AG08395 (cell line): ENCODE results near the gene HAGHL.

Experiments used
- DNase-seq: peaks from one replicate; pipeline ENCODE4 v3.0.0; 2012; ENCODE audit warnings: mixed read lengths, low spot score

The HAGHL gene

GRCh38 chr16:759110-759910 lies 32.4 kb downstream of the HAGHL start:
- no peak for DNase-seq

GRCh38 chr16:760065-760464 lies 33.2 kb downstream of the HAGHL start:
- DNase-seq, result no peak

- no peak for DNase-seq
Observed at GRCh38 chr16:760545-761343, 33.8 kb downstream of the HAGHL start, which contains the start of gene MSLN. TSS of gene MSLN (plus strand) at chr16:760734. CDS start at chr16:762681, 1,947 bp downstream.

GRCh38 chr16:761625-762513 lies 35.0 kb downstream of the HAGHL start:
- no peak for DNase-seq

GRCh38 chr16:762595-763268 lies 35.8 kb downstream of the HAGHL start:
- DNase-seq, result no peak

- no peak for DNase-seq
Observed at GRCh38 chr16:763369-764183, 36.7 kb downstream of the HAGHL start.

- no peak for DNase-seq
Observed at GRCh38 chr16:764184-764750, 37.4 kb downstream of the HAGHL start.

- DNase-seq, result no peak
Observed at GRCh38 chr16:764848-765487, 38.1 kb downstream of the HAGHL start.

GRCh38 chr16:765488-765865 lies 38.6 kb downstream of the HAGHL start:
- no peak for DNase-seq

GRCh38 chr16:766008-766819 lies 39.3 kb downstream of the HAGHL start:
- no peak for DNase-seq

GRCh38 chr16:766820-767640 lies 40.1 kb downstream of the HAGHL start:
- no peak for DNase-seq

GRCh38 chr16:767743-768235 lies 40.9 kb downstream of the HAGHL start:
- no peak for DNase-seq

- no peak for DNase-seq
Observed at GRCh38 chr16:768428-768827, 41.5 kb downstream of the HAGHL start.

GRCh38 chr16:769184-769784 lies 42.4 kb downstream of the HAGHL start:
- DNase-seq, result no peak

GRCh38 chr16:769934-770333 lies 43.0 kb downstream of the HAGHL start:
- DNase-seq, result no peak

- DNase-seq, result no peak
Observed at GRCh38 chr16:770411-770810, 43.5 kb downstream of the HAGHL start.

GRCh38 chr16:772959-773358 lies 46.1 kb downstream of the HAGHL start:
- DNase-seq, result no peak
